Activated B cell treated with CpG ODN at 0.5 μM for 24 hours (primary cell): ENCODE measurements around the gene FRY. TPM values are rescaled to one million over a fixed set of nuclear protein-coding genes. Genes with fewer than 3 reads are reported as not detected.

ENCODE experiments used
- ATAC-seq: fragments of 200-7000 bp; cut with Tn5 transposase; one replicate; pipeline ENCODE4 v1.10.0; 2021; ENCODE audit warnings: low read depth, mild to moderate bottlenecking, moderate library complexity
- CTCF ChIA-PET: fragments of 350-600 bp; sonication (Branson Sonifier 250); formaldehyde crosslinking; loops from one replicate; lab custom pipeline; 2021; ENCODE audit warnings: antibody characterized with exemption; lab: Charles Lee
- POLR2A ChIA-PET: fragments of 350-600 bp; sonication (Branson Sonifier 250); formaldehyde crosslinking; loops from one replicate; lab custom pipeline; 2021; ENCODE audit warnings: antibody characterized with exemption; lab: Charles Lee
- DNase-seq: peaks from one replicate; pipeline ENCODE4 v3.0.0; 2022
- H3K27ac Mint-ChIP-seq: one replicate; pipeline ENCODE4 v1.8.0; 2020; ENCODE audit warnings: mixed read lengths
- H3K27me3 Mint-ChIP-seq: one replicate; pipeline ENCODE4 v1.8.0; 2021; ENCODE audit warnings: mixed read lengths
- H3K36me3 Mint-ChIP-seq: one replicate; pipeline ENCODE4 v1.8.0; 2021; ENCODE audit warnings: low read depth, mixed read lengths
- H3K4me1 Mint-ChIP-seq: one replicate; pipeline ENCODE4 v1.8.0; 2021; ENCODE audit warnings: mixed read lengths
- H3K4me3 Mint-ChIP-seq: one replicate; pipeline ENCODE4 v1.8.0; 2020; ENCODE audit warnings: mild to moderate bottlenecking, mixed read lengths
- H3K9me3 Mint-ChIP-seq: one replicate; pipeline ENCODE4 v1.8.0; 2020; ENCODE audit warnings: mixed read lengths
- intact Hi-C: fragments of 100-400 bp; cut with micrococcal nuclease; formaldehyde crosslinking; loops from one replicate; pipeline ENCODE4 v1.15.1; 2024
- total RNA-seq: library from RNA; stranded (reverse); gene quantifications from 2 replicates; pipeline ENCODE4 v1.2.3, GENCODE V29; 2022
- TF ChIP-seq, protein P1 (sequence below): fragments of 200-600 bp; IDR thresholded peaks from one replicate; pipeline ENCODE4 v1.8.0; 2022; ENCODE audit warnings: antibody characterized with exemption, mild to moderate bottlenecking

Gene FRY
- total RNA-seq, 1 donor from 2014 or later: 4.8 TPM

GRCh38 chr13:32309312-32310133 lies 277.9 kb downstream of the FRY start:
- H3K27ac Mint-ChIP-seq: no peak overlapping the region
- POLR2A ChIA-PET: no interaction called here
- no peaks in the 10 kb centered on the region for H3K36me3 Mint-ChIP-seq
- DNase-seq (no peak), ATAC-seq (no peak)
- no peaks in the 10 kb centered on the region for H3K27me3 Mint-ChIP-seq
- CTCF ChIA-PET: interaction anchor here (3.9 kb wide), 1 partner anchor 400 kb away, joined by 20 read pairs; no protein-coding TSS in a partner anchor
- peaks cover 13% of the 10 kb centered on the region for H3K4me1 Mint-ChIP-seq
- intact Hi-C loops: loop anchor here (1.0 to 10.0 kb wide), 8 partner anchors 41 to 1115 kb away; partner anchors contain the start of gene B3GLCT
- peak overlapping the region; percentile 13 for H3K4me3 Mint-ChIP-seq
- H3K9me3 Mint-ChIP-seq: no peaks in the 10 kb centered on the region
- TF ChIP-seq, protein P1, sequence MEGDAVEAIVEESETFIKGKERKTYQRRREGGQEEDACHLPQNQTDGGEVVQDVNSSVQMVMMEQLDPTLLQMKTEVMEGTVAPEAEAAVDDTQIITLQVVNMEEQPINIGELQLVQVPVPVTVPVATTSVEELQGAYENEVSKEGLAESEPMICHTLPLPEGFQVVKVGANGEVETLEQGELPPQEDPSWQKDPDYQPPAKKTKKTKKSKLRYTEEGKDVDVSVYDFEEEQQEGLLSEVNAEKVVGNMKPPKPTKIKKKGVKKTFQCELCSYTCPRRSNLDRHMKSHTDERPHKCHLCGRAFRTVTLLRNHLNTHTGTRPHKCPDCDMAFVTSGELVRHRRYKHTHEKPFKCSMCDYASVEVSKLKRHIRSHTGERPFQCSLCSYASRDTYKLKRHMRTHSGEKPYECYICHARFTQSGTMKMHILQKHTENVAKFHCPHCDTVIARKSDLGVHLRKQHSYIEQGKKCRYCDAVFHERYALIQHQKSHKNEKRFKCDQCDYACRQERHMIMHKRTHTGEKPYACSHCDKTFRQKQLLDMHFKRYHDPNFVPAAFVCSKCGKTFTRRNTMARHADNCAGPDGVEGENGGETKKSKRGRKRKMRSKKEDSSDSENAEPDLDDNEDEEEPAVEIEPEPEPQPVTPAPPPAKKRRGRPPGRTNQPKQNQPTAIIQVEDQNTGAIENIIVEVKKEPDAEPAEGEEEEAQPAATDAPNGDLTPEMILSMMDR: no peak

- peak overlapping the region; percentile 13 for H3K4me3 Mint-ChIP-seq
- POLR2A ChIA-PET: no interaction called here
- peaks cover 3% of the 10 kb centered on the region for H3K36me3 Mint-ChIP-seq
- TF ChIP-seq, protein P1: no peak
- ATAC-seq (peak; percentile 56), DNase-seq (no peak)
- peaks cover 18% of the 10 kb centered on the region for H3K4me1 Mint-ChIP-seq
- CTCF ChIA-PET: interaction anchor here (0.6 to 1.9 kb wide), 2 partner anchors 359 to 400 kb away, joined by 4 to 11 read pairs; no protein-coding TSS in a partner anchor
- H3K9me3 Mint-ChIP-seq: no peaks in the 10 kb centered on the region
- no peaks in the 10 kb centered on the region for H3K27me3 Mint-ChIP-seq
- intact Hi-C loops: loop anchor here (1.0 to 10.0 kb wide), 8 partner anchors 42 to 1115 kb away; partner anchors contain the start of gene B3GLCT
- H3K27ac Mint-ChIP-seq: no peak overlapping the region
Measured at GRCh38 chr13:32310134-32310706, 278.6 kb downstream of the FRY start.

- Mint-ChIP-seq H3K9me3 (no peaks in the 10 kb centered on the region), H3K27ac (no peak overlapping the region), H3K36me3 (peaks cover 9% of the 10 kb centered on the region), H3K4me3 (no peak overlapping the region), H3K27me3 (no peaks in the 10 kb centered on the region), H3K4me1 (peaks cover 22% of the 10 kb centered on the region)
- DNase-seq (no peak), ATAC-seq (no peak)
- CTCF ChIA-PET: interaction anchor here (0.6 to 1.9 kb wide), 3 partner anchors 10 to 401 kb away, joined by 3 to 11 read pairs (median 4); no protein-coding TSS in a partner anchor
- TF ChIP-seq, protein P1: no peak
- intact Hi-C loops: loop anchor here (5.0 to 10.0 kb wide), 2 partner anchors 879 to 1117 kb away; partner anchors contain the start of gene B3GLCT
- POLR2A ChIA-PET: no interaction called here
Measured at GRCh38 chr13:32311188-32311897, 279.8 kb downstream of the FRY start.

- H3K27me3 Mint-ChIP-seq: no peaks in the 10 kb centered on the region
Measured at GRCh38 chr13:32314271-32315237, 283.0 kb downstream of the FRY start.

More at GRCh38 chr13:32314271-32315237, 283.0 kb downstream of the FRY start:
- Mint-ChIP-seq H3K9me3 (no peaks in the 10 kb centered on the region), H3K4me1 (peaks cover 21% of the 10 kb centered on the region), H3K36me3 (peaks cover 11% of the 10 kb centered on the region), H3K4me3 (peak overlapping the region; percentile 94), H3K27ac (peak overlapping the region; percentile 100)
- ATAC-seq: peak; percentile 70
- intact Hi-C loops: loop anchor here (1.0 to 10.0 kb wide), 12 partner anchors 114 to 1503 kb away; partner anchors contain the start of genes B3GLCT, FRY, N4BP2L1 and N4BP2L2
- no peak for DNase-seq
- POLR2A ChIA-PET: interaction anchor here (0.6 to 3.8 kb wide), 28 partner anchors 8 to 1229 kb away, joined by 3 to 64 read pairs (median 4); partner anchors contain the start of genes FRY, N4BP2L1, N4BP2L2 and PDS5B
- TF ChIP-seq, protein P1: no peak
- CTCF ChIA-PET: interaction anchor here (0.7 to 4.1 kb wide), 8 partner anchors 9 to 1229 kb away, joined by 3 to 17 read pairs (median 3); partner anchors contain the start of genes N4BP2L1 and PDS5B
